Skeletal muscle tissue (tissue), 2 donors: Measurements from ENCODE around the gene C4B. TPM values are rescaled to one million over a fixed set of nuclear protein-coding genes. Genes with fewer than 3 reads are reported as not detected.

ENCODE experiments used
- small RNA-seq: library from RNA; depleted of rRNA; stranded (forward); fragments of <200 nt; gene quantifications from one replicate; pipeline ENCODE3, GENCODE V24; 2014
- total RNA-seq: library from RNA; depleted of rRNA; stranded (reverse); fragments of >200 nt; gene quantifications from one replicate; pipeline ENCODE4 v1.2.3, GENCODE V29; 2014

C4B gene
- total RNA-seq, 1 donor from 2014 or later, result 18.3 TPM

Small RNAs within 50 kb of the gene (small RNA-seq; reads per million reads assigned to genes)
- not detected for gene RNA5SP206

Other genes starting within 250 kb of the C4B start
- 1.0 TPM for gene VWA7, start 237.5 kb upstream of the C4B start, total RNA-seq
- 42.3 TPM for gene VARS1, start 219.0 kb upstream of the C4B start, total RNA-seq
- gene LSM2, start 207.8 kb upstream of the C4B start, total RNA-seq, result 45.9 TPM
- gene HSPA1L, start 199.5 kb upstream of the C4B start, total RNA-seq, result 5.2 TPM
- gene HSPA1A, start 199.3 kb upstream of the C4B start, total RNA-seq, result 133 TPM
- gene HSPA1B, start 187.1 kb upstream of the C4B start, total RNA-seq, result 117 TPM
- gene NEU1, start 152.0 kb upstream of the C4B start, total RNA-seq, result 23.0 TPM
- gene SLC44A4, start 135.8 kb upstream of the C4B start, total RNA-seq, result 0.52 TPM
- gene EHMT2, start 117.1 kb upstream of the C4B start, total RNA-seq, result 24.0 TPM
- gene ZBTB12, start 112.7 kb upstream of the C4B start, total RNA-seq, result 6.3 TPM
- 8.4 TPM for gene C2, start 87.1 kb upstream of the C4B start, total RNA-seq
- 3.7 TPM for gene CFB, start 68.7 kb upstream of the C4B start, total RNA-seq
- 61.6 TPM for gene NELFE, start 55.8 kb upstream of the C4B start, total RNA-seq
- 25.1 TPM for gene SKIC2, start 55.6 kb upstream of the C4B start, total RNA-seq
- gene DXO, start 42.7 kb upstream of the C4B start, total RNA-seq, result 4.7 TPM
- 14.1 TPM for gene C4A, start 32.7 kb upstream of the C4B start, total RNA-seq
- gene CYP21A2, start 23.6 kb downstream of the C4B start, total RNA-seq, result not detected
- 130 TPM for gene TNXB, start 94.5 kb downstream of the C4B start, total RNA-seq
- 14.1 TPM for gene ATF6B, start 113.5 kb downstream of the C4B start, total RNA-seq
- gene FKBPL, start 115.5 kb downstream of the C4B start, total RNA-seq, result 5.7 TPM
- gene PRRT1, start 137.1 kb downstream of the C4B start, total RNA-seq, result not detected
- 31.3 TPM for gene PPT2, start 139.3 kb downstream of the C4B start, total RNA-seq
- 14.6 TPM for gene EGFL8, start 149.8 kb downstream of the C4B start, total RNA-seq
- gene AGPAT1, start 161.3 kb downstream of the C4B start, total RNA-seq, result 8.4 TPM
- gene RNF5, start 163.6 kb downstream of the C4B start, total RNA-seq, result 57.9 TPM
- gene AGER, start 169.5 kb downstream of the C4B start, total RNA-seq, result 0.52 TPM
- 50.1 TPM for gene PBX2, start 175.4 kb downstream of the C4B start, total RNA-seq
- 1.6 TPM for gene GPSM3, start 177.8 kb downstream of the C4B start, total RNA-seq
- 9.9 TPM for gene NOTCH4, start 209.3 kb downstream of the C4B start, total RNA-seq